Measurements from ENCODE around the gene CAPN10. TPM values are rescaled to one million over a fixed set of nuclear protein-coding genes. Genes with fewer than 3 reads are reported as not detected.

Gene CAPN10
- total and polyA plus RNA-seq, 9 donors = 2.2 to 34.3 (median 25.1) TPM

DNA sequence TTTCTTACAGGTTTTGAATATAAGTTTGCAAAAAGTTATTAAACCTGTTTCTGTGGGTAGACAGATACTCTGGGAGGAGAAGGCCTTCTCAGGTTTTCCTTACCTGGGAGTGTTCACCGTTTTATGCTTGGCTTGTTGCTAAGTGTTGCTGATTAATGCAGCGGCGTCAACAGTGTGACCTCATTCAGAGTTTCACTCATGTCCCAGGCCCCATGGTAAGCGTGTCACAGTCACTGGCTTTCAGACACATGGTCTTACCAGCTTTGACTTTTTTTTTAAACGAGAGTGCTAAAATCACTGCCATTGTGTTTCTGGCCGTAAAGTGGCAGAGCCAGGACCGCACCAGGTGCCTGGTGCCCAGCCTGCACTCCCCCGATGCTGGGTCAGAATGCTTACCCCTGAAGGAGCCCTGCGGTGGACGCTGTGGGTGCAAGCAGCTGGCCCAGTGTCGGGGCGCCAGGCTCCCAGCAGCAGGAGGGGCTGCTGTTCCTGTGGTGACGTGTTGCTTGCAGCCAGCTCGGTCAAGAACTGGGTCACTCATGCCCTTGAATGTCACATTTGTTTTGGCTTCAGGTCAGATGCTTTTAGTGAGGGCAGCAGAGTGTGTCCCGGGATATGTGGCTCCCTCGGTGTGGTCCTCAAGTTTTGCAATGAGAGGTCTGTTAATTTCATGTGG is 3.5 kb downstream of the CAPN10 start:
- Histone ChIP-seq H3K27me3 (no peaks in the 10 kb centered on the region), H3K36me3 (no peaks in the 10 kb centered on the region), H3K9me3 (no peaks in the 10 kb centered on the region), H3K4me1 (ENCODE audit: insufficient read depth) (peaks cover 15% of the 10 kb centered on the region), H3K27ac (no peak overlapping the region), H3K4me3 (no peak overlapping the region)
- TF ChIP-seq CTCF (IDR thresholded peaks at IDR 0.05) (no peak), EP300 (IDR thresholded peaks at IDR 0.05) (no peak), POLR2A (IDR thresholded peaks at IDR 0.05) (no peak)
- 82 to 86% (median 83%) methylated on average over 16 of the region's 16 CpGs for WGBS, 3 donors
- peak in 3 of 5 donors; percentile 11 to 27 (median 18) for DNase-seq
- intact Hi-C loops (cut with DNase I) = no loop called here

GRCh38 chr2:240590681-240591111 is 4.2 kb downstream of the CAPN10 start:
- DNase-seq = peak in 3 of 5 donors; percentile 18 to 35 (median 22)
- intact Hi-C loops (cut with DNase I) = no loop called here
- TF ChIP-seq EP300 (IDR thresholded peaks at IDR 0.05) (no peak), CTCF (IDR thresholded peaks at IDR 0.05) (no peak), POLR2A (IDR thresholded peaks at IDR 0.05) (no peak)

GRCh38 chr2:240591226-240591625 is 4.7 kb downstream of the CAPN10 start:
- WGBS, 3 donors = 88% methylated on average over 6 of the region's 6 CpGs
- no peak overlapping the region for H3K4me3 ChIP-seq
- H3K4me1 ChIP-seq (ENCODE audit: insufficient read depth) = peaks cover 13% of the 10 kb centered on the region
- no peak overlapping the region for H3K27ac ChIP-seq
- no peaks in the 10 kb centered on the region for H3K9me3 ChIP-seq
- peak in 1 of 5 donors; percentile 8 for DNase-seq
- TF ChIP-seq CTCF (IDR thresholded peaks at IDR 0.05) (no peak), EP300 (IDR thresholded peaks at IDR 0.05) (no peak), POLR2A (IDR thresholded peaks at IDR 0.05) (no peak)
- H3K36me3 ChIP-seq = no peaks in the 10 kb centered on the region
- no peaks in the 10 kb centered on the region for H3K27me3 ChIP-seq
- intact Hi-C loops (cut with DNase I) = no loop called here

More at GRCh38 chr2:240590681-240591111, 4.2 kb downstream of the CAPN10 start:
- no peak overlapping the region for H3K4me3 ChIP-seq
- 92 to 94% (median 94%) methylated on average over 21 of the region's 21 CpGs for WGBS, 3 donors
- H3K36me3 ChIP-seq = no peaks in the 10 kb centered on the region
- peaks cover 13% of the 10 kb centered on the region for H3K4me1 ChIP-seq (ENCODE audit: insufficient read depth)
- H3K27ac ChIP-seq = no peak overlapping the region
- no peaks in the 10 kb centered on the region for H3K9me3 ChIP-seq
- no peaks in the 10 kb centered on the region for H3K27me3 ChIP-seq

DNA sequence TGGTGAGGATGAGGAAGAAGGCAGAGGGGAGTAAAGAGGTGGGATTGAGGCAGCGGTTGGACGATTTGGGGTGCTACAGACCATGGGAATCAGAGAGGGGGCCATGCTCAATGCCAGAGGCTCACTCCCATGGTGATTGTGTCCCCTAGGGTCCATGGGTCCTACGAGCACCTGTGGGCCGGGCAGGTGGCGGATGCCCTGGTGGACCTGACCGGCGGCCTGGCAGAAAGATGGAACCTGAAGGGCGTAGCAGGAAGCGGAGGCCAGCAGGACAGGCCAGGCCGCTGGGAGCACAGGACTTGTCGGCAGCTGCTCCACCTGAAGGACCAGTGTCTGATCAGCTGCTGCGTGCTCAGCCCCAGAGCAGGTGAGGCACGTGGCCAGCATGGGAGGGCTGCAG is 5.2 kb downstream of the CAPN10 start:
- Histone ChIP-seq H3K4me3 (no peak overlapping the region), H3K9me3 (no peaks in the 10 kb centered on the region), H3K27ac (no peak overlapping the region), H3K27me3 (no peaks in the 10 kb centered on the region), H3K4me1 (ENCODE audit: insufficient read depth) (peaks cover 13% of the 10 kb centered on the region), H3K36me3 (no peaks in the 10 kb centered on the region)
- DNase-seq = peak in 2 of 5 donors; percentile 11 to 30
- WGBS, 3 donors = 88 to 96% (median 93%) methylated on average over 7 to 13 of the region's 13 CpGs
- intact Hi-C loops (cut with DNase I) = no loop called here
- TF ChIP-seq CTCF (IDR thresholded peaks at IDR 0.05) (no peak), EP300 (IDR thresholded peaks at IDR 0.05) (no peak), POLR2A (IDR thresholded peaks at IDR 0.05) (no peak)

Measured in ovary (tissue), 9 donors.